ENCODE measurements around the gene SYTL3. TPM values are rescaled to one million over a fixed set of nuclear protein-coding genes. Genes with fewer than 3 reads are reported as not detected.

Gene SYTL3
- total RNA-seq, 1 donor from 2014 or later = 0.77 TPM

DNA sequence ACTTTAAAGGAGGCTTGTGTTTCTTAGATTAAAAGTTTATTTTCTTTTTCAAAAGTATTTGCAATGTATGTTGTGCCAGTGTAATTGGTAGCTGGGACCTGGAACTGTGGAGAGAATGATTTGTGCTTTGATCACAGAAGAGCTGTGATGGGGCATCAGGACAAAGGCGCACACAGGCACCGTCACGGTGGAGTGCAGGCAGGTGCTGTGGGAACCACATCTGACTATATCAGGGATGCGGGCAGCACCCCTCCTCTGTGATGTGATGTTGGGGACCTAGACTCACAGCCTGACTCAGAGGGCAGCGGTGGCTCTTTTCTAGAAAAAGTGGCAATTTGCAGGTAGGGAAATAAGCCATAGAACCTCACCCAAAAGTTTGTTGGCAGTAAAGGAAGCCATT, 34.5 kb downstream of the SYTL3 start:
- H3K4me3 Mint-ChIP-seq (ENCODE audit: unreplicated experiment) = no peak overlapping the region
- H3K27me3 Mint-ChIP-seq (ENCODE audit: unreplicated experiment) = peaks cover 1% of the 10 kb centered on the region
- peaks cover 2% of the 10 kb centered on the region for H3K4me1 Mint-ChIP-seq (ENCODE audit: unreplicated experiment)
- H3K9me3 Mint-ChIP-seq (ENCODE audit: unreplicated experiment) = no peaks in the 10 kb centered on the region
- H3K36me3 Mint-ChIP-seq (ENCODE audit: low read depth, unreplicated experiment) = no peaks in the 10 kb centered on the region
- H3K27ac Mint-ChIP-seq (ENCODE audit: unreplicated experiment) = no peak overlapping the region
- no peak for DNase-seq (ENCODE audit: low spot score)
- TF ChIP-seq, protein P1, sequence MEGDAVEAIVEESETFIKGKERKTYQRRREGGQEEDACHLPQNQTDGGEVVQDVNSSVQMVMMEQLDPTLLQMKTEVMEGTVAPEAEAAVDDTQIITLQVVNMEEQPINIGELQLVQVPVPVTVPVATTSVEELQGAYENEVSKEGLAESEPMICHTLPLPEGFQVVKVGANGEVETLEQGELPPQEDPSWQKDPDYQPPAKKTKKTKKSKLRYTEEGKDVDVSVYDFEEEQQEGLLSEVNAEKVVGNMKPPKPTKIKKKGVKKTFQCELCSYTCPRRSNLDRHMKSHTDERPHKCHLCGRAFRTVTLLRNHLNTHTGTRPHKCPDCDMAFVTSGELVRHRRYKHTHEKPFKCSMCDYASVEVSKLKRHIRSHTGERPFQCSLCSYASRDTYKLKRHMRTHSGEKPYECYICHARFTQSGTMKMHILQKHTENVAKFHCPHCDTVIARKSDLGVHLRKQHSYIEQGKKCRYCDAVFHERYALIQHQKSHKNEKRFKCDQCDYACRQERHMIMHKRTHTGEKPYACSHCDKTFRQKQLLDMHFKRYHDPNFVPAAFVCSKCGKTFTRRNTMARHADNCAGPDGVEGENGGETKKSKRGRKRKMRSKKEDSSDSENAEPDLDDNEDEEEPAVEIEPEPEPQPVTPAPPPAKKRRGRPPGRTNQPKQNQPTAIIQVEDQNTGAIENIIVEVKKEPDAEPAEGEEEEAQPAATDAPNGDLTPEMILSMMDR (IDR thresholded peaks at IDR 0.05; ENCODE audit: unreplicated experiment) = no peak

DNA sequence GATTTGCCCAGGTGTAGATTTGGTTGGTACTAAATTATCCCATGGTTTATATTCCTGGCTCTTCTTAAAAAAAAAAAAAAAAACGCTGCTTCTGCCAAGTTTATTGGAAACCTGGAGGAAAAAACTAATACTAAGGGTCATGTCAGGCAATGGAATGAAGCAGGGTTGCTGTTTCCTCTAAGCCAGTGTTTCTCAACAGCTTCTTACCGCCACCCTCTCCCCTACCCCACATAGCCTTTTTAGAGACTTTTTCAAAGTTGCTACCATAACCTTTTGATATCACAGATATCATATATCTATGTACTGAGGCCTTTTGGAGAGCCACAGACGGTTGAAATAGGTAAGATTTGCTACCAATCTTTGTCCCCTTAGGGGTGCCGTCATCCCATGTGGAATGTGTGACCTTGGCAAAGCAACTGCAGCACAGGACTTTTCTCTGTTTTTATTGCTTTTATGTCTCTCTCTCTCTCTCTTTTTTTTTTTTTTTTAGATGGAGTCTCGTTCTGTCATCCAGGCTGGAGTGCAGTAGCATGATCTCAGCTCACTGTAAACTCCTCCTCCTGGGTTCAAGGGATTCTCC, 35.0 kb downstream of the SYTL3 start:
- Mint-ChIP-seq H3K27ac (ENCODE audit: unreplicated experiment) (no peak overlapping the region), H3K36me3 (ENCODE audit: low read depth, unreplicated experiment) (no peaks in the 10 kb centered on the region), H3K9me3 (ENCODE audit: unreplicated experiment) (no peaks in the 10 kb centered on the region), H3K4me1 (ENCODE audit: unreplicated experiment) (peaks cover 2% of the 10 kb centered on the region), H3K27me3 (ENCODE audit: unreplicated experiment) (peaks cover 1% of the 10 kb centered on the region), H3K4me3 (ENCODE audit: unreplicated experiment) (no peak overlapping the region)
- TF ChIP-seq, protein P1 (IDR thresholded peaks at IDR 0.05; ENCODE audit: unreplicated experiment) = no peak
- DNase-seq (ENCODE audit: low spot score) = no peak

DNA sequence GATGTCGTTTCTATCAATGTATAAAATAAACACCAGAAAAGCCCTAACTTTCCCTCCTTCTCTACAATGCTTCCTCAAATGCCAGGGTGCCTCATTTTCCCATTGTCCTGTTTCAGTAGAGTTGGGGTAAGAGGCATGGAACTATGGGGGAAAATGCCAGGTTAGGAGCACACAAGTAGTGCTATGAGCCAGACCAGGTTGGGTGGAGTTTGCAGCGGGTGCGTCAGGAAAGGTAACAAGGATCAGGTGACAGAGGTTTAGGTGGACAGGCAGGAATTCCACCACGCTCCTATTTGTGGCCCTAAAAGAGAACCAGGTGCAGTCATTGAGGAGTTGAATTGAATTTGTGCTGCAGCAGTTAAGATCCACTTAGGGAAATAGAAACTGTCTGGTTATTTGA, 36.5 kb downstream of the SYTL3 start:
- no peak overlapping the region for H3K27ac Mint-ChIP-seq (ENCODE audit: unreplicated experiment)
- no peaks in the 10 kb centered on the region for H3K9me3 Mint-ChIP-seq (ENCODE audit: unreplicated experiment)
- TF ChIP-seq, protein P1 (IDR thresholded peaks at IDR 0.05; ENCODE audit: unreplicated experiment) = no peak
- no peak overlapping the region for H3K4me3 Mint-ChIP-seq (ENCODE audit: unreplicated experiment)
- no peaks in the 10 kb centered on the region for H3K36me3 Mint-ChIP-seq (ENCODE audit: low read depth, unreplicated experiment)
- DNase-seq (ENCODE audit: low spot score) = no peak
- peaks cover 2% of the 10 kb centered on the region for H3K4me1 Mint-ChIP-seq (ENCODE audit: unreplicated experiment)
- peaks cover 1% of the 10 kb centered on the region for H3K27me3 Mint-ChIP-seq (ENCODE audit: unreplicated experiment)

DNA sequence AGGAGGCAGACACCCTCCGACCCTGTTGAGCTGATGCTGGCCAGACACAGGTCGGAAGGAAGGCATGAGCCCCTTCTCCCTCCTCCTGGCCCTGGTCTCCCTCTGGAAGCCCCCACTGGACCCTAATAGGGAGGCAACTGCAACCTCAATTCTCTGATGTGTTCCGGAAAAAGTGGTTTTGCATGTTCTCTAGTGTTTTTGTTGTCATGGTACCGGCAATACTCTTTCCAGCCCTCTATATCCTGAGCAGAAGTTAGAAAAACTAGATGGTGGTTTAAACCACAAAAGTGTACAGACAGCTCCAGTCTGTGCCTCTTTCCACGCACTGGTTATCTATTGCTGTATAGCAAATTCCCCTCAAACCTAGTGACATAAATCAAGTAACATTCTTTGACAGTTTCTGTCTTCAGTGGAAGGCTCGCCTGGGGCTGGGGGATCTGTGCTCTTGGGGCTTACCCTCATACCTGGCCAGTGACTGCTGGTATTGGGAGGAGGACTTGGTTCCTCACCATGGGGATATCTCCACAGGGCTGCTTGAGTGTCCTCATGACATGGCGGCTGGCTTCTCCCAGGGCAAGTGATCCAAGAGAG, 37.0 kb downstream of the SYTL3 start:
- Mint-ChIP-seq H3K27me3 (ENCODE audit: unreplicated experiment) (peaks cover 1% of the 10 kb centered on the region), H3K9me3 (ENCODE audit: unreplicated experiment) (no peaks in the 10 kb centered on the region), H3K27ac (ENCODE audit: unreplicated experiment) (no peak overlapping the region)

DNA sequence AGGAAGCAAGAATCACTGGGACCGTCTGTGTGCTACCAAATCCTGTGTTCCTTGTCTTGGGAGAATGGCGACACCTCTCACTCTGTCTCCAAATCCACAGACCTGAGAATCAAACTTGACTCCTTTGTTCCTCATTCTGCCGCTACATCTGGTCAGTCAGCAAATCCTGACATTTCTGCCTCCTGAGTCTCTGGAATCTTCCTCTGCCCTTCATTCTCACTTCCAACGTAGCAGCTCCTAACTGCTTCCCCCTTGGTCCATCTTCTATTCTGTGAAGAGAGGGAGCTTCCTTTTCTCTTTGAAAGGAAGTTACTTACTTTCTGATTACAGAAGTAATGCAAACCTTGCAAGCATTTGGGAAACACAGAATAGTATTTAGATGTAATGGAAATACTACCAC, 37.7 kb downstream of the SYTL3 start:
- no peaks in the 10 kb centered on the region for H3K9me3 Mint-ChIP-seq (ENCODE audit: unreplicated experiment)

More for the DNA sequence above, 37.0 kb downstream of the SYTL3 start:
- peaks cover 2% of the 10 kb centered on the region for H3K4me1 Mint-ChIP-seq (ENCODE audit: unreplicated experiment)
- DNase-seq (ENCODE audit: low spot score) = no peak
- H3K4me3 Mint-ChIP-seq (ENCODE audit: unreplicated experiment) = no peak overlapping the region
- TF ChIP-seq, protein P1 (IDR thresholded peaks at IDR 0.05; ENCODE audit: unreplicated experiment) = no peak
- no peaks in the 10 kb centered on the region for H3K36me3 Mint-ChIP-seq (ENCODE audit: low read depth, unreplicated experiment)

More for the DNA sequence above, 37.7 kb downstream of the SYTL3 start:
- TF ChIP-seq, protein P1 (IDR thresholded peaks at IDR 0.05; ENCODE audit: unreplicated experiment) = no peak
- H3K4me3 Mint-ChIP-seq (ENCODE audit: unreplicated experiment) = no peak overlapping the region
- H3K27me3 Mint-ChIP-seq (ENCODE audit: unreplicated experiment) = peaks cover 1% of the 10 kb centered on the region
- no peaks in the 10 kb centered on the region for H3K36me3 Mint-ChIP-seq (ENCODE audit: low read depth, unreplicated experiment)
- peaks cover 2% of the 10 kb centered on the region for H3K4me1 Mint-ChIP-seq (ENCODE audit: unreplicated experiment)
- H3K27ac Mint-ChIP-seq (ENCODE audit: unreplicated experiment) = no peak overlapping the region
- no peak for DNase-seq (ENCODE audit: low spot score)

All from endothelial cell (in vitro differentiated cells).